Measurements from ENCODE around the gene PLAAT2.

Gene PLAAT2

GRCh38 chr11:63574856-63575602 is 11.8 kb upstream of the PLAAT2 start:
- Histone ChIP-seq H4K20me1 (ENCODE audit: insufficient read depth) (no peaks in the 10 kb centered on the region), H2AFZ (ENCODE audit: low read depth) (peak overlapping the region; percentile 60), H3K27ac (peak overlapping the region; percentile 38), H3K36me3 (ENCODE audit: insufficient read depth) (no peaks in the 10 kb centered on the region), H3K79me2 (ENCODE audit: insufficient read depth, low read depth) (no peaks in the 10 kb centered on the region), H3K27me3 (ENCODE audit: insufficient read depth, low read depth) (no peaks in the 10 kb centered on the region), H3K4me2 (peak overlapping the region; percentile 38), H3K4me3 (IDR thresholded peaks at IDR 0.05; ENCODE audit: insufficient read depth, low read depth, low read length) (no peak overlapping the region), H3K4me1 (ENCODE audit: low read depth, poor library complexity, severe bottlenecking) (peaks cover 7% of the 10 kb centered on the region), H3K9ac (no peak overlapping the region)
- TF ChIP-seq CTCF (conservative IDR thresholded peaks at IDR 0.05; ENCODE audit: low read depth, low read length), result no peak

GRCh38 chr11:63573881-63574855 is 11.0 kb upstream of the PLAAT2 start:
- Histone ChIP-seq H3K36me3 (ENCODE audit: insufficient read depth) (no peaks in the 10 kb centered on the region), H3K9ac (peak overlapping the region; percentile 6; the same call in 1 of the 2 replicates), H3K4me2 (peak overlapping the region; percentile 38), H3K4me3 (IDR thresholded peaks at IDR 0.05; ENCODE audit: insufficient read depth, low read depth, low read length) (no peak overlapping the region), H3K79me2 (ENCODE audit: insufficient read depth, low read depth) (no peaks in the 10 kb centered on the region), H4K20me1 (ENCODE audit: insufficient read depth) (no peaks in the 10 kb centered on the region), H3K4me1 (ENCODE audit: low read depth, poor library complexity, severe bottlenecking) (peaks cover 7% of the 10 kb centered on the region), H3K27me3 (ENCODE audit: insufficient read depth, low read depth) (no peaks in the 10 kb centered on the region), H3K27ac (peak overlapping the region; percentile 38), H2AFZ (ENCODE audit: low read depth) (peak overlapping the region; percentile 60)
- TF ChIP-seq CTCF (conservative IDR thresholded peaks at IDR 0.05; ENCODE audit: low read depth, low read length), result no peak

GRCh38 chr11:63572026-63572688 is 9.0 kb upstream of the PLAAT2 start:
- no peak overlapping the region for H3K4me2 ChIP-seq
- no peaks in the 10 kb centered on the region for H4K20me1 ChIP-seq (ENCODE audit: insufficient read depth)
- no peak overlapping the region for H3K4me3 ChIP-seq (IDR thresholded peaks at IDR 0.05; ENCODE audit: insufficient read depth, low read depth, low read length)
- H2AFZ ChIP-seq (ENCODE audit: low read depth), result no peak overlapping the region
- H3K27ac ChIP-seq, result no peak overlapping the region
- H3K4me1 ChIP-seq (ENCODE audit: low read depth, poor library complexity, severe bottlenecking), result peaks cover 19% of the 10 kb centered on the region
- H3K27me3 ChIP-seq (ENCODE audit: insufficient read depth, low read depth), result no peaks in the 10 kb centered on the region
- no peak overlapping the region for H3K9ac ChIP-seq
- H3K79me2 ChIP-seq (ENCODE audit: insufficient read depth, low read depth), result no peaks in the 10 kb centered on the region
- no peak for TF ChIP-seq CTCF (conservative IDR thresholded peaks at IDR 0.05; ENCODE audit: low read depth, low read length)
- H3K36me3 ChIP-seq (ENCODE audit: insufficient read depth), result no peaks in the 10 kb centered on the region

- no peak overlapping the region for H3K9ac ChIP-seq
These were observed 6.4 kb upstream of the PLAAT2 start for GRCh38 chr11:63569570-63569969.

More at GRCh38 chr11:63569570-63569969, 6.4 kb upstream of the PLAAT2 start:
- H3K27me3 ChIP-seq (ENCODE audit: insufficient read depth, low read depth), result no peaks in the 10 kb centered on the region
- no peak overlapping the region for H3K4me3 ChIP-seq (IDR thresholded peaks at IDR 0.05; ENCODE audit: insufficient read depth, low read depth, low read length)
- H3K4me1 ChIP-seq (ENCODE audit: low read depth, poor library complexity, severe bottlenecking), result peaks cover 45% of the 10 kb centered on the region
- no peak overlapping the region for H3K27ac ChIP-seq
- H3K36me3 ChIP-seq (ENCODE audit: insufficient read depth), result no peaks in the 10 kb centered on the region
- no peaks in the 10 kb centered on the region for H3K79me2 ChIP-seq (ENCODE audit: insufficient read depth, low read depth)
- H2AFZ ChIP-seq (ENCODE audit: low read depth), result no peak overlapping the region
- H4K20me1 ChIP-seq (ENCODE audit: insufficient read depth), result no peaks in the 10 kb centered on the region
- TF ChIP-seq CTCF (conservative IDR thresholded peaks at IDR 0.05; ENCODE audit: low read depth, low read length), result no peak
- no peak overlapping the region for H3K4me2 ChIP-seq

Data from KMS-11 (cell line).